Choroid plexus epithelial cell (primary cell): ENCODE data around the gene SLC25A48.

ENCODE experiments used
- DNase-seq: peaks from one replicate; pipeline ENCODE4 v3.0.0-alpha.2; 2010; ENCODE audit warnings: low read depth
- H3K4me3 ChIP-seq: 2 replicates; pipeline ENCODE4 v1.5.1; 2011; ENCODE audit warnings: low read depth, mild to moderate bottlenecking, control low read depth, low read length, moderate library complexity
- CTCF ChIP-seq: conservative IDR thresholded peaks from 2 replicates; pipeline ENCODE4 v1.5.1; 2011; ENCODE audit warnings: low read depth, mild to moderate bottlenecking, control low read depth, inconsistent platforms, low read length, moderate library complexity

Gene SLC25A48

GRCh38 chr5:135825373-135826220, 8.9 kb upstream of the SLC25A48 start:
- no peak overlapping the region for H3K4me3 ChIP-seq
- no peak for TF ChIP-seq CTCF
- DNase-seq: no peak

- DNase-seq: no peak
- no peak overlapping the region for H3K4me3 ChIP-seq
- no peak for TF ChIP-seq CTCF
Measured at GRCh38 chr5:135826221-135826525, 8.3 kb upstream of the SLC25A48 start.

DNA sequence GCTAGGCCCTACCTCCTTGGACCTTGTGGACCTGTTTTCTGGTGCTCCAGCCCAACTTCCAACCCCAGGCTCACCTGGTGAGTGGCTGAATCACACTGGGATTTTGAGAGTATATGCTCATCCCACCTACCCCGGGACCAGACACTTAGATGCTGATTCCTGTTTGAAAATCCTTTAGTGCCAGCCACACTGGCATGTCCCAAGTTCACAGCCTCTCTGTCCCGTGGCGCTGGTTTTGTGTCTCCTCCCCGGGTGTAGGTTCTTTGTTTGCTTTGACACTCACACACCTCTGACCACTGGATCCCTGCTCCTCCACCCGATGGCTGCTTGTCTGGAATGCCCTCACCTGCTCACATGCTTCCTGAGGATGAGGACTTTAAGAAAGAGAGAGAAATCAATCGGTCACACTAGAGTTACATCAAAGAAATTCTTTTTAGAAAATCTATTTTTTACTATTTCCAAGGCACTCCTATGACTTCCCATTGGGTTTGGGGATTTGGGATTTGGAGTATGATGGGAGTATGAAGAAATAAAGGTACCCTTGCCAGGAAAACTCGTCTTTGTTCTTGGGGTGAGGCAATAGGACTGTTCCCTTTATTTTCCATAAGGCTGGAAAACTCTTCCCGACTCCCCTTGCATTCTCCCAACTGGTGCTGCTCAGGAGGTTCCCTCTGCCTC, 7.3 kb upstream of the SLC25A48 start:
- no peak overlapping the region for H3K4me3 ChIP-seq
- no peak for TF ChIP-seq CTCF
- no peak for DNase-seq

DNA sequence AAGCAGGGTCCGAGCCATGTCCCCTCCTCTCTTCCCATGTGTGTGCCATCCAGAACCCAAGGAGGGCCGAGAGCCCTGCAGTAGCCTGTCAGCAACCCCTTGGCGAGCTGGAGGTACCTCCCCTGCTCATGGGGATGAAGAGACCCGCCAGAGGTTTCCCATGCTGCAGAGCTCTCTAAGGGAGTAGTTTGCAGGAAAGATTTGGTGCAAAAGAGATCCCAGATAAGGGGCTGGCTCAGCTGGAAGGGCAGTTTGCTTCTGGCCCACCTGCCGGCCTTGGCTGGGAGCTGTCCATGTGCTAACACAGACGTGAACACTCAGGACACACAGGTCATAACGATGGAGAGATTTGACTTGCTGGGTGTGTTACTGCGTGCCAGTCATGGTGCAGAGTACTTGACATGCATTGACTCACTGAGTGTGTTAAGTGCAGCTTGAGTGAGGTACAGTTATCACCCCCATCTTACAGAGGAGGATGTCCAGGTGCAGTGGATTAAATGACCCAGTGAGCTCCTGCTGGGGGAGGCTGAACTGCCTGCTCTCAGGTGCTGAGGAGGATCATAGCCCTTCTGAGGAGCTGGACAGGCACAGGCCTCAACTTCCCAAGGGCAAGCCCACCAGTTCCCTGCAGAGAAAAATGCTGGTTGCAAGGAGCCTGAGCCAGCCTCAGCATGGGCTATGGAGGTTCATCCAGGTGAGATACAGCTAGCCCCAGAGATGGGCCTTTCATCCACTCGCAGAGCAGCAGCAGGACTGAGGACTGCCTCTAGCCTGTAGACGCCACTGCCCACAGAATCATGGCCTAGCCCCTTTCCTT, 6.3 kb upstream of the SLC25A48 start:
- DNase-seq: no peak
- no peak for TF ChIP-seq CTCF
- no peak overlapping the region for H3K4me3 ChIP-seq

DNA sequence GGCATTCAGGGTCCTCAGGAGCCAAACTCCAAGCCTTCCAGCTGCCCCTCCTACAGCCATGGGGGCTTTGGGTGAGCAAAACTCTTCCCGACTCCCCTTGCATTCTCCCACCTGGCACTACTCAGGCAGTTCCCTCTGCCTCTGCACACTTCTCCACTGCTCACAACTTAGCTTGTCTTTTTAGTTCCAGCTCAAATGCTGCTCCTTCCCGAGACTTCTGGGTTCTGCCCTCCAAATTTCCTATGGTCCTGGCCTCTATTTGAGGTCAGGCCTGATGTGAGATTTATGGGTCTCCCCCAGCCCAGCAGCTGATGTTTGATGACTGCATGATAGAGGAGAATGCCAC, 5.7 kb upstream of the SLC25A48 start:
- DNase-seq: no peak
- no peak for TF ChIP-seq CTCF
- no peak overlapping the region for H3K4me3 ChIP-seq

GRCh38 chr5:135829179-135829578, 5.3 kb upstream of the SLC25A48 start:
- no peak for TF ChIP-seq CTCF
- DNase-seq: no peak
- H3K4me3 ChIP-seq: no peak overlapping the region
